ENCODE data around the gene PI4KB.

Gene PI4KB

GRCh38 chr1:151312826-151313225 lies 14.4 kb downstream of the PI4KB start:
- DNase-seq = no peak

- DNase-seq = no peak
Measured at GRCh38 chr1:151312411-151312810, 14.8 kb downstream of the PI4KB start.

- peak in 20 of 51 donors; percentile 8 to 86 (median 40) for DNase-seq
Measured at GRCh38 chr1:151311589-151312331, 15.5 kb downstream of the PI4KB start.

GRCh38 chr1:151311011-151311410 lies 16.2 kb downstream of the PI4KB start:
- no peak for DNase-seq

- no peak for DNase-seq
Measured at GRCh38 chr1:151309811-151310323, 17.3 kb downstream of the PI4KB start.

GRCh38 chr1:151294742-151295462 lies 32.3 kb downstream of the PI4KB start:
- peak in 28 of 51 donors; percentile 13 to 76 (median 36) for DNase-seq

- DNase-seq = no peak
Measured at GRCh38 chr1:151293093-151293492, 34.1 kb downstream of the PI4KB start.

- no peak for DNase-seq
Measured at GRCh38 chr1:151292207-151293030, 34.8 kb downstream of the PI4KB start.

GRCh38 chr1:151290709-151291303 lies 36.4 kb downstream of the PI4KB start:
- DNase-seq = no peak

GRCh38 chr1:151289991-151290708 lies 37.1 kb downstream of the PI4KB start:
- no peak for DNase-seq

- no peak for DNase-seq
Measured at GRCh38 chr1:151289080-151289935, 37.9 kb downstream of the PI4KB start.

GRCh38 chr1:151288502-151288901 lies 38.7 kb downstream of the PI4KB start:
- DNase-seq = no peak

GRCh38 chr1:151287767-151288500 lies 39.3 kb downstream of the PI4KB start:
- no peak for DNase-seq

GRCh38 chr1:151287341-151287699 lies 39.9 kb downstream of the PI4KB start:
- no peak for DNase-seq

GRCh38 chr1:151286619-151287340 lies 40.4 kb downstream of the PI4KB start:
- no peak for DNase-seq

- no peak for DNase-seq
Measured at GRCh38 chr1:151284013-151284577, 43.1 kb downstream of the PI4KB start.

GRCh38 chr1:151282883-151283725 lies 44.1 kb downstream of the PI4KB start:
- DNase-seq = peak in 16 of 51 donors; percentile 13 to 55 (median 34)

All from hypothalamus (tissue), 51 donors.